Nephron (organoid): Measurements from ENCODE around the gene ZNF420.
"Not testable (repeated sequence)": the region's sequence is repeated elsewhere in the genome, so short reads cannot be mapped to it uniquely, and the experiment has no call there.

ENCODE experiments used
- H3K27ac Mint-ChIP-seq, 3 experiments: 2 replicates each; pipeline ENCODE4 v1.8.0; 2020; ENCODE audit warnings: mixed read lengths in 3 of 3, mild to moderate bottlenecking in 2 of 3, moderate library complexity in 1 of 3
- H3K27me3 Mint-ChIP-seq: 2 replicates; pipeline ENCODE4 v1.8.0; 2021; ENCODE audit warnings: low read depth, mild to moderate bottlenecking, moderate library complexity, mixed read lengths
- H3K36me3 Mint-ChIP-seq: 2 replicates; pipeline ENCODE4 v1.8.0; 2020; ENCODE audit warnings: low read depth, mixed read lengths
- H3K4me1 Mint-ChIP-seq: 2 replicates; pipeline ENCODE4 v1.8.0; 2020; ENCODE audit warnings: mixed read lengths
- H3K4me3 Mint-ChIP-seq, 3 experiments: 2 replicates each; pipeline ENCODE4 v1.8.0; 2020; ENCODE audit warnings: mild to moderate bottlenecking in 3 of 3, mixed read lengths in 3 of 3, moderate library complexity in 2 of 3
- H3K9me3 Mint-ChIP-seq: 2 replicates; pipeline ENCODE4 v1.8.0; 2020; ENCODE audit warnings: mixed read lengths
- TF ChIP-seq, protein P1 (sequence below), 3 experiments: fragments of 200-600 bp; sonication (generic); IDR thresholded peaks; one replicate each; pipeline ENCODE4 v1.5.0; 2021; ENCODE audit warnings: antibody characterized with exemption in 3 of 3; ENCODE audit not compliant: unreplicated experiment in 3 of 3

The ZNF420 gene

DNA sequence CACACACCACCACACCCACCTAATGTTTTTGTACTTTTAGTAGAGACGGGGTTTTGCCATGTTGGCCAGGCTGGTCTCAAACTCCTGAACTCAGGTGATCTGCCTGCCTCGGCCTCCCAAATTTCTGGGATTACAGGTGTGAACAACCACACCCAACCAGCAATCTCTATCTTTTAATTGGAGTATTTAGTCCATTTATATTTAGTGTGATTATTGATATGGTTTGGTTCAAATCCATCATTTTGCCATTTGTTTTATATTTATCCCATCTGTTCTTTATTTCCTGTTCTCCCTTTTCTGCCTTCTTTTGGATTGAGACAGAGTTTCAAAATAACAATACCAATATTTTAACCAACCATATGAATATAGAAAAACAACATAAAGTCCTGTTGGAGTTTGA is 4.1 kb downstream of the ZNF420 start:
- Mint-ChIP-seq H3K9me3 (peaks cover 79% of the 10 kb centered on the region), H3K27me3 (no peaks in the 10 kb centered on the region), H3K4me1 (peaks cover 10% of the 10 kb centered on the region), H3K4me3 (peak overlapping the region; percentile 22 to 70 (median 63)), H3K36me3 (peaks cover 93% of the 10 kb centered on the region), H3K27ac (no peak overlapping the region)
- TF ChIP-seq, protein P1, sequence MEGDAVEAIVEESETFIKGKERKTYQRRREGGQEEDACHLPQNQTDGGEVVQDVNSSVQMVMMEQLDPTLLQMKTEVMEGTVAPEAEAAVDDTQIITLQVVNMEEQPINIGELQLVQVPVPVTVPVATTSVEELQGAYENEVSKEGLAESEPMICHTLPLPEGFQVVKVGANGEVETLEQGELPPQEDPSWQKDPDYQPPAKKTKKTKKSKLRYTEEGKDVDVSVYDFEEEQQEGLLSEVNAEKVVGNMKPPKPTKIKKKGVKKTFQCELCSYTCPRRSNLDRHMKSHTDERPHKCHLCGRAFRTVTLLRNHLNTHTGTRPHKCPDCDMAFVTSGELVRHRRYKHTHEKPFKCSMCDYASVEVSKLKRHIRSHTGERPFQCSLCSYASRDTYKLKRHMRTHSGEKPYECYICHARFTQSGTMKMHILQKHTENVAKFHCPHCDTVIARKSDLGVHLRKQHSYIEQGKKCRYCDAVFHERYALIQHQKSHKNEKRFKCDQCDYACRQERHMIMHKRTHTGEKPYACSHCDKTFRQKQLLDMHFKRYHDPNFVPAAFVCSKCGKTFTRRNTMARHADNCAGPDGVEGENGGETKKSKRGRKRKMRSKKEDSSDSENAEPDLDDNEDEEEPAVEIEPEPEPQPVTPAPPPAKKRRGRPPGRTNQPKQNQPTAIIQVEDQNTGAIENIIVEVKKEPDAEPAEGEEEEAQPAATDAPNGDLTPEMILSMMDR (IDR thresholded peaks at IDR 0.05; ENCODE audit: unreplicated experiment in 3 of 3), result no peak

GRCh38 chr19:37087110-37087509 is 8.9 kb downstream of the ZNF420 start:
- TF ChIP-seq, protein P1 (IDR thresholded peaks at IDR 0.05; ENCODE audit: unreplicated experiment in 3 of 3), result no peak
- Mint-ChIP-seq H3K36me3 (peaks cover 94% of the 10 kb centered on the region), H3K9me3 (peaks cover 77% of the 10 kb centered on the region), H3K4me1 (no peaks in the 10 kb centered on the region), H3K4me3 (no peak overlapping the region), H3K27ac (no peak overlapping the region), H3K27me3 (no peaks in the 10 kb centered on the region)

DNA sequence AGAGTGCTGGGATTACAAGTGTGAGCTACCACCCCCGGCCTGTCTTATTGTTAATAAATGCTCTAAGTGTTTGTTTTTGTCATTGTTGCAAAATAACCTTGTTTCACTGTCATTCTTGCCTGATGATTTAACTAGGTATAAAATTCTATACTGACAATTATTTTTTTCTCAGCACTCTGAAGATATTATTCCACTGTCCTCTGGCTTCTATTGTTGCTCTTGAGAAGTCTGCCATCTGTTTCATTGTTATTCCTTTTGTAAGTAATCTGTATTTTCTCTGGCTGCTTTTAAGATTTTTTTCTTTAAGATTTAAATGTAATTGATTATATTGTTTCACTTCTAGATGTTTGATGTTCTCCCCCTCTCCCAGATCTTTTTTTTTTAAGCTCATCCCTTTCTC is 17.6 kb downstream of the ZNF420 start:
- TF ChIP-seq, protein P1 (IDR thresholded peaks at IDR 0.05; ENCODE audit: unreplicated experiment in 3 of 3), result no peak
- no peak overlapping the region for H3K27ac Mint-ChIP-seq
- peaks cover 75% of the 10 kb centered on the region for H3K9me3 Mint-ChIP-seq
- no peak overlapping the region for H3K4me3 Mint-ChIP-seq
- no peaks in the 10 kb centered on the region for H3K4me1 Mint-ChIP-seq
- H3K27me3 Mint-ChIP-seq, result no peaks in the 10 kb centered on the region
- H3K36me3 Mint-ChIP-seq, result peaks cover 100% of the 10 kb centered on the region

DNA sequence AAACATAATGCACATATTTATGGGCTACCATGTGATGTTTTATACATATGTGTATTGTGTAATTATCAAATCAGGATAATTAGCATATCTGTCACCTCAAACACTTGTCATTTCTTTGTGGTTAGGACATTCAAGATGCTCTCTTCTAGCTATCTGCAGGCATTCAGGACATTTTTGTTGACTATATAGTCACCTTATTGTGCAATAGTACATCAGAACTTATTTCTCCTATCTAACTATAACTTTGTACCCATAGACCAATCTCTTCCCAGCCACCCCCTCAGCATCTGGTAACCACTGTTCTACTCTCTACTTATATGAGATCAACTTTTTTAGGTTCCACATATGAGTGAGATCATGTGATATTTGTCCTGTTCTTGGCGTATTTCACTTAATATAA is 20.3 kb downstream of the ZNF420 start:
- H3K4me1 Mint-ChIP-seq, result no peaks in the 10 kb centered on the region
- no peaks in the 10 kb centered on the region for H3K27me3 Mint-ChIP-seq
- no peak overlapping the region for H3K4me3 Mint-ChIP-seq
- TF ChIP-seq, protein P1 (IDR thresholded peaks at IDR 0.05; ENCODE audit: unreplicated experiment in 3 of 3), result no peak
- H3K36me3 Mint-ChIP-seq, result peaks cover 100% of the 10 kb centered on the region
- H3K9me3 Mint-ChIP-seq, result peaks cover 76% of the 10 kb centered on the region
- no peak overlapping the region for H3K27ac Mint-ChIP-seq

DNA sequence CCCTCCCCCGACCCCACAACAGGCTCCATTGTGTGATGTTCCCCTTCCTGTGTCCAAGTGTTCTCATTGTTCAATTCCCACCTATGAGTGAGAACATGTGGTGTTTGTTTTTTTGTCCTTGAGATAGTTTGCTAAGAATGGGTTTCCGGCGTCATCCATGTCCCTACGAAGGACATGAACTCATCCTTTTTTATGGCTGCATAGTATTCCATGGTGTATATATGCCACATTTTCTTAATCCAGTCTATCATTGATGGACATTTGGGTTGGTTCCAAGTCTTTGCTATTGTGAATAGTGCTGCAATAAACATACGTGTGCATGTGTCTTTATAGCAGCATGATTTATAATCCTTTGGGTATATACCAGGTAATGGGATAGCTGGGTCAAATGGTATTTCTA is 25.9 kb downstream of the ZNF420 start:
- Mint-ChIP-seq H3K36me3 (peaks cover 98% of the 10 kb centered on the region), H3K9me3 (peaks cover 86% of the 10 kb centered on the region)
- not testable (repeated sequence) for H3K27ac Mint-ChIP-seq, H3K27me3 Mint-ChIP-seq, H3K4me1 Mint-ChIP-seq, H3K4me3 Mint-ChIP-seq

- not testable (repeated sequence) for H3K4me1 Mint-ChIP-seq, H3K27me3 Mint-ChIP-seq, H3K27ac Mint-ChIP-seq, H3K4me3 Mint-ChIP-seq
- peaks cover 100% of the 10 kb centered on the region for H3K36me3 Mint-ChIP-seq
- H3K9me3 Mint-ChIP-seq, result peaks cover 98% of the 10 kb centered on the region
Measured at GRCh38 chr19:37111753-37112152, 33.5 kb downstream of the ZNF420 start.

DNA sequence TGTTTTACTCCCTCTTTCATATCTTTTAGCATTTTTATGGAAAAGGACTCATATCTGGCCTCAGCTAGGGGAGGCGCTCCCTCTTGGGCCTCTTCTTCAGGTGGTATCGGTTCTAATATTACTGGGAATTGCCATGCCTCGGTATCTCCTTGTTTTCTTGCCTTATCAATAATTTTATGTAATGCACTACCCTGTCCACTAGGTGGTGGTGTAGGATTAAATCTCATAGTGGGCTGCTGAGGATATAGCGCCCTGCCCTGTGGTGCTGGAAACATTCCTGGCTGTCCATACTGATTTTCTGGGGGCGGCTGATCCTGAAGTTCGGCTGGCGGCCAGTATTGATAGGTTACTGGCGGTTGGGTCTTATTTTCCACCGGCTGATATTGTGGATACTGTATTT is 35.8 kb downstream of the ZNF420 start:
- no peaks in the 10 kb centered on the region for H3K4me1 Mint-ChIP-seq
- H3K27me3 Mint-ChIP-seq, result peaks cover 8% of the 10 kb centered on the region
- H3K9me3 Mint-ChIP-seq, result peaks cover 86% of the 10 kb centered on the region
- H3K36me3 Mint-ChIP-seq, result peaks cover 90% of the 10 kb centered on the region
- no peak overlapping the region for H3K4me3 Mint-ChIP-seq
- no peak overlapping the region for H3K27ac Mint-ChIP-seq
- TF ChIP-seq, protein P1 (IDR thresholded peaks at IDR 0.05; ENCODE audit: unreplicated experiment in 3 of 3), result peak in 1 of 3 experiments; percentile 8

GRCh38 chr19:37122093-37122492 is 43.9 kb downstream of the ZNF420 start:
- H3K4me3 Mint-ChIP-seq, H3K27me3 Mint-ChIP-seq, H3K27ac Mint-ChIP-seq, H3K4me1 Mint-ChIP-seq: not testable (repeated sequence)
- peaks cover 63% of the 10 kb centered on the region for H3K36me3 Mint-ChIP-seq
- peaks cover 68% of the 10 kb centered on the region for H3K9me3 Mint-ChIP-seq
